Activated T-helper 17 cell treated with anti-CD3 and anti-CD28 coated beads, Interleukin-2, amount 50 U/mL, for 72 hours (primary cell): ENCODE measurements around the gene KIF5A. TPM values are rescaled to one million over a fixed set of nuclear protein-coding genes. Genes with fewer than 3 reads are reported as not detected.
A peak's percentile ranks its signal among the peaks of the same experiment; 100 is the strongest.

Experiments used
- ATAC-seq: fragments of 150-1000 bp; cut with Tn5 transposase; replicated peaks from 2 replicates; pipeline ENCODE4 v1.10.0; 2021; ENCODE audit warnings: mild to moderate bottlenecking, moderate library complexity
- H3K27ac Mint-ChIP-seq: one replicate; pipeline ENCODE4 v1.8.0; 2022; ENCODE audit warnings: mixed read lengths
- H3K27me3 Mint-ChIP-seq: one replicate; pipeline ENCODE4 v1.8.0; 2022; ENCODE audit warnings: mixed read lengths
- H3K36me3 Mint-ChIP-seq: one replicate; pipeline ENCODE4 v1.8.0; 2022; ENCODE audit warnings: low read depth, mild to moderate bottlenecking, mixed read lengths
- H3K4me1 Mint-ChIP-seq: one replicate; pipeline ENCODE4 v1.8.0; 2022; ENCODE audit warnings: mixed read lengths
- H3K4me3 Mint-ChIP-seq: one replicate; pipeline ENCODE4 v1.8.0; 2022; ENCODE audit warnings: mild to moderate bottlenecking, mixed read lengths
- H3K9me3 Mint-ChIP-seq: one replicate; pipeline ENCODE4 v1.8.0; 2022; ENCODE audit warnings: mixed read lengths
- total RNA-seq, 2 donors: library from RNA; stranded (reverse); gene quantifications; one replicate each; pipeline ENCODE4 v1.2.3, GENCODE V29; 2022

Gene KIF5A
- total RNA-seq, 2 donors from 2014 or later, result 2.0 to 3.0 TPM

GRCh38 chr12:57622293-57623245, 72.7 kb downstream of the KIF5A start:
- Mint-ChIP-seq H3K4me3 (peak overlapping the region; percentile 51), H3K9me3 (no peaks in the 10 kb centered on the region), H3K27me3 (peaks cover 79% of the 10 kb centered on the region), H3K36me3 (peaks cover 6% of the 10 kb centered on the region), H3K27ac (no peak overlapping the region), H3K4me1 (peaks cover 11% of the 10 kb centered on the region)
- no peak for ATAC-seq

GRCh38 chr12:57623385-57623784, 73.5 kb downstream of the KIF5A start:
- no peak for ATAC-seq
- H3K27ac Mint-ChIP-seq, result no peak overlapping the region
- H3K4me3 Mint-ChIP-seq, result no peak overlapping the region
- peaks cover 6% of the 10 kb centered on the region for H3K36me3 Mint-ChIP-seq
- peaks cover 77% of the 10 kb centered on the region for H3K27me3 Mint-ChIP-seq
- peaks cover 11% of the 10 kb centered on the region for H3K4me1 Mint-ChIP-seq
- no peaks in the 10 kb centered on the region for H3K9me3 Mint-ChIP-seq

GRCh38 chr12:57623811-57624390, 74.1 kb downstream of the KIF5A start:
- Mint-ChIP-seq H3K27ac (no peak overlapping the region), H3K27me3 (peaks cover 79% of the 10 kb centered on the region), H3K4me3 (no peak overlapping the region), H3K9me3 (no peaks in the 10 kb centered on the region), H3K36me3 (peaks cover 6% of the 10 kb centered on the region), H3K4me1 (peaks cover 11% of the 10 kb centered on the region)
- ATAC-seq, result no peak

DNA sequence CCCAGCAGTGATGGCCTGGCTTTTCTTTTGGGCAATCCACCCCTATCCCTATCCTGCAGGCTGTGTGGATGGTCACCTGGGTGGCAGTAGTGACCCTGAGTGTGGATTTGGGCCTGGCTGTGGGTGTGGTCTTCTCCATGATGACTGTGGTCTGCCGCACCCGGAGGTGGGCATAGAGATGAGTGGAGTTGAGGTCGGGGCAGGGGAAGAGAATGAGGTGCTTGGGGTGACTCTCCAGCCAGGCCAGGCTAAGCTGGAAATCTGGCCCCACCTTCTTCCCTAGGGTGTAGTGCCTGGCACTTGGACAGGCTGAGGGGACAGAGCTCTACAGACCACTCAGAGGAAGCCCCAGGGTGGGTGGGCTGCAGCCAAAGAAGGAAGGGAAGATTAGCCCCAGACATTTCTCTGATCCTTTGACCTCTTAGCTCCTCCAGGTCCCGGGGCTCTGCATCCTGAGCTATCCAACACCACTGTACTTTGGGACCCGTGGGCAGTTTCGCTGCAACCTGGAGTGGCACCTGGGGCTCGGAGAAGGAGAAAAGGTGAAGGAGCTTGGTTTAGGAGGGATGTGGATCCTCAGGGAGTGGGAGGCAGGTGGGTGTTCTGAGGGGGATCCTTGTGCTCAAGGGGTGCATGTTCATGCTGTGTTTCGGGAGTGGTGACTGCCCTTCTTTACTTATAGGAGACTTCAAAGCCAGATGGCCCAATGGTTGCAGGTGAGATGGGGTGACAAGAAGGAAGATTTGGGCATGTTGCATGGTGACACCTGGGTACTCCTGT, 74.8 kb downstream of the KIF5A start:
- peaks cover 11% of the 10 kb centered on the region for H3K4me1 Mint-ChIP-seq
- no peak overlapping the region for H3K4me3 Mint-ChIP-seq
- no peaks in the 10 kb centered on the region for H3K9me3 Mint-ChIP-seq
- no peak for ATAC-seq
- H3K27ac Mint-ChIP-seq, result no peak overlapping the region
- H3K27me3 Mint-ChIP-seq, result peaks cover 74% of the 10 kb centered on the region
- peaks cover 6% of the 10 kb centered on the region for H3K36me3 Mint-ChIP-seq

- no peak for ATAC-seq
- no peak overlapping the region for H3K4me3 Mint-ChIP-seq
- peaks cover 11% of the 10 kb centered on the region for H3K4me1 Mint-ChIP-seq
These were observed 75.6 kb downstream of the KIF5A start for GRCh38 chr12:57625261-57626032.

DNA sequence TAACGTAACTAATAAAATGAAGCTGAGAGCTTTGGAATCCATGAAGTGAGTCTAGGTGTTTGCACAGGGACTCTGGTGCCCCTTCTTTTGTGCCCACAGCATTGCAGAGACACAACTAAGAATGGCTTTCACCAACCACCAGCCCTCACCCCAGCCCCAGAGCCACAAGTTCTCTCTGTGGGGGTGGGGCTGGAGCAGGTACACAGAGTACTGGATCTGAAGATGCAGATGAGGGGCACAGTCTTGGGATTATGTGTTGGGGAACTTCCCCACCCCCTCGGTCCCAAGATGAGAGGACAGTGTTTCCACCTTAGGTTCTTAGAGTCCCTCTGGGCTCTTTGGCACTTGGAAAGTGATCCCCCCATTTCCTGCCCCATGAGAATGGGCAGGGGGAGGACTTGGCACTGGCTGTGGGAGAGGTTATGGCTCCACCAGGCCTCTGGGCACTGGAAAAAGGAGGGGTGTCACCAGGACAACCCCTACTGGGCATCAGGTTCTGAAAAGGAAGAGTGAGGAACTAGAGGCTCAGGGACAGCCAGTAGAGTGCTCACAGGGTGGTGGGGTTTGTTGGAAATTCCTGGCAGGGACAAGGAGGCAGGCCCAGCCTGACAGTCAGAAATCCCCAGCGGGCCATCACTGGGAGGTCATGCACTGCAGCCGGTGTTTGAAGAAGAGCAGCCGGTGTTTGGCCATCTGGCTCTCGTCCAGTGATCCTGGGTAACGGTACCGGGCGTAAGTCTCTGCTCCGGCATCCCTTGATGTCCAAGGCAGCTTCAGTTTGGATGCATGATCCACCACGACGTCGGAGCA, 76.5 kb downstream of the KIF5A start:
- Mint-ChIP-seq H3K36me3 (peaks cover 6% of the 10 kb centered on the region), H3K9me3 (no peaks in the 10 kb centered on the region), H3K4me1 (peaks cover 7% of the 10 kb centered on the region), H3K4me3 (peak overlapping the region; percentile 20), H3K27ac (no peak overlapping the region), H3K27me3 (peaks cover 72% of the 10 kb centered on the region)
- ATAC-seq, result no peak

More at GRCh38 chr12:57625261-57626032, 75.6 kb downstream of the KIF5A start:
- Mint-ChIP-seq H3K36me3 (peaks cover 6% of the 10 kb centered on the region), H3K9me3 (no peaks in the 10 kb centered on the region), H3K27ac (no peak overlapping the region), H3K27me3 (peaks cover 72% of the 10 kb centered on the region)

DNA sequence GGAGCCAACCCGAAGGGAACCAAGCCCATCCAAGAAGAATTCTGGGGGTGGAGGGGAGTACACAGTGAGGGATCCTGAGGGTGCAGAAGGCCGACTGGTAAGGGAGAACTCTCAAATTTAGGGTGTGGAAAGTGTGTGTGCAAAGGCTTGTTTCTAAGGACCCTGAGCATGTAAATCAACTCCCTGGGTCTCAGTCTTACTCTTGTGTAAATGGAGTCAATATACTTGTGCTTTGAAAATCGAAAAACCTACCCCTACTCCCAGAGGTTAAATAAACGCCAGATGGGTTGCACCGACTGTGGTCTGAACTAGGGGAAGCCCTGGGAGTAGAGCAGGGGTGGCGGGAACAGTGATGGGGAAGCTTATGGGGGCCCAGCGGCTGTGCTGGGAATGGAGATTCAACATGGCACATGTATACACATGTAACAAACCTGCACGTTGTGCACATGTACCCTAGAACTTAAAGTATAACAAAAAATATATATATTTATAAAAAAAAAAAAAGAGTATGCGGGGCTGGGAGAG, 77.1 kb downstream of the KIF5A start:
- Mint-ChIP-seq H3K4me3 (peak overlapping the region; percentile 20), H3K27ac (no peak overlapping the region), H3K27me3 (peaks cover 74% of the 10 kb centered on the region), H3K4me1 (peaks cover 3% of the 10 kb centered on the region), H3K36me3 (peaks cover 4% of the 10 kb centered on the region), H3K9me3 (no peaks in the 10 kb centered on the region)
- no peak for ATAC-seq

DNA sequence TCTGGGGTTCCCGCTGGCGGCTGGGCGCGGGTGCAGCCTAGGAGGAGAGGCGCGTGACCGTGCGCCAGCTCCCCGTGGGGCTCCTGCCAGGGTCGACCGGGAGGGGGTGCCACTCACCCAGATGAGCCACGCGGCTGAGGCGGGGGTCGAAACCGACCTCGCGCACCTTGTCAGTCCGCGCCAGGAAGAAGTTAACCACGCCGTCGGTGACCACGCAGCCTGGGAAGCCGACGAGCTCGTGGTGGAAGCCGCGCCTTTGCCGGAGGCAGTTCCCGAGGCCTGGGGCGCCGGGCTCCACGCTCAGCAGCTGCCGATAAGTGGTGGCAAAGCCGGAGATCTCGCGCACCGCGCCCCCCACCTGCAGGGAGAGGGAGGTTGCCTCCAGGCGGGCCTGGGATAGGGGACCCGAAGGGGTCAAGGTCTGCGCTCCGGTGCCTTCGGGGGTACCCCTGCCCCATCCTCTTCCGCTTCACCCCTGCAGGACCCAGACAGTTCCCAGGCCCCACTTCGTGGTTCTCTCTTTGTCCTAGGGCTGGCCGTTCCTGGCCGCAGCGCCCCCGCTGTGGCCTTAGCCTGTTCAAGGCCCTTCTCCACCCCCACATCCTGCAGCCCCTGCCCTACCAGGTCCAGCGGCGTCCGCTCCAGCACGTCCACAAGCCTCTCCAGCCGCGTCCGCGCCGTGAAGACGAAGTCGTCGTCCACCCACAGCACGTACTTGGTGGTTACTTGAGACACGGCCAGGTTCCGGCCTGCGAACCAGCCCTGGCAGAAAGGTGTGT, 77.8 kb downstream of the KIF5A start:
- Mint-ChIP-seq H3K36me3 (no peaks in the 10 kb centered on the region), H3K4me3 (no peak overlapping the region), H3K27me3 (peaks cover 71% of the 10 kb centered on the region), H3K27ac (no peak overlapping the region), H3K9me3 (no peaks in the 10 kb centered on the region), H3K4me1 (no peaks in the 10 kb centered on the region)
- ATAC-seq, result peak; percentile 35

- H3K36me3 Mint-ChIP-seq, result no peaks in the 10 kb centered on the region
These were observed 78.7 kb downstream of the KIF5A start for GRCh38 chr12:57628280-57629191.

DNA sequence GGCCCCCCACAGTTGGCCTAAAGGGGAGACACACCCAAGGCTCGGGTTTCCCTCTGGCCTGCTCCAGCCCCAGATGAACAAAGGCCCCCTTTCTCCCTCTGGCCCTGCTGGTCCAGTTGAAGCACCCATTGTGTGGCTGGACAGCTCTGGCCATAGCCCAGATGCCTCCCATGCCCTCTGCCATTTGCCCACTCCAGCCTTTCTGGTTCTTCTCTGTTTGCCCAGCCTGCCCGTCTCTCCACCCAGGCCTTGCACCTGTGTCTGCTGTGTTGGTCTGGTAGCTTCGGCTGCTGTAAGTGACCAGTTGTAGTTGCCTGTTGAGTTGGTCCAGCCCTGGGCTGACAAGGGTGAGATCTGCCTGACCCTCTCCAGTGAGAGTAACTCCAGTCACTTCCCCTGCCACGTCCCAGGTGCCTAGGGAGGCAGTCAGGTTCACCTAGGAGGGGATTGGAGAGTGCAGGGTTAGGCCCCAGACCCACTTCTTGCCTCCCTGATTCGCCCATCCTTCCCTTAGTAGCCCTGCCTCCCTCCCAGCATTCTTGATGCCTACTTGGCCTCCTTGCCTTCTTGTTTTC, 80.1 kb downstream of the KIF5A start:
- H3K27me3 Mint-ChIP-seq, result peaks cover 57% of the 10 kb centered on the region
- no peak overlapping the region for H3K27ac Mint-ChIP-seq
- H3K36me3 Mint-ChIP-seq, result no peaks in the 10 kb centered on the region
- no peaks in the 10 kb centered on the region for H3K9me3 Mint-ChIP-seq
- H3K4me3 Mint-ChIP-seq, result no peak overlapping the region
- ATAC-seq, result no peak
- H3K4me1 Mint-ChIP-seq, result no peaks in the 10 kb centered on the region

More at GRCh38 chr12:57628280-57629191, 78.7 kb downstream of the KIF5A start:
- no peaks in the 10 kb centered on the region for H3K9me3 Mint-ChIP-seq
- no peaks in the 10 kb centered on the region for H3K4me1 Mint-ChIP-seq
- H3K27me3 Mint-ChIP-seq, result peaks cover 67% of the 10 kb centered on the region
- no peak overlapping the region for H3K27ac Mint-ChIP-seq
- ATAC-seq, result no peak
- H3K4me3 Mint-ChIP-seq, result no peak overlapping the region

GRCh38 chr12:57630891-57631433, 81.1 kb downstream of the KIF5A start:
- ATAC-seq, result no peak
- Mint-ChIP-seq H3K4me1 (no peaks in the 10 kb centered on the region), H3K9me3 (no peaks in the 10 kb centered on the region), H3K4me3 (peak overlapping the region; percentile 76), H3K27ac (no peak overlapping the region), H3K36me3 (no peaks in the 10 kb centered on the region), H3K27me3 (peaks cover 49% of the 10 kb centered on the region)
